SK-N-SH treated with all-trans-retinoic acid at 6 μM for 48 hours (cell line): ENCODE measurements around the gene CHTF8.

ENCODE experiments used
- ARNTL ChIP-seq: fragments of 450-650 bp; formaldehyde crosslinking; IDR thresholded peaks from 2 replicates; pipeline ENCODE4 v1.5.0; 2020; ENCODE audit warnings: low read depth, mild to moderate bottlenecking, moderate library complexity, borderline replicate concordance
- CSDC2 ChIP-seq: fragments of 250-450 bp; sonication (Bioruptor Pico); IDR thresholded peaks from 2 replicates; pipeline ENCODE4 v1.5.0; 2020; ENCODE audit warnings: mild to moderate bottlenecking, moderate library complexity
- OSR1 ChIP-seq: fragments of 250-450 bp; sonication (Bioruptor Pico); IDR thresholded peaks from 2 replicates; pipeline ENCODE4 v1.8.0; 2022; ENCODE audit warnings: moderate library complexity, mild to moderate bottlenecking, inconsistent platforms
- RARB ChIP-seq: fragments of 250-450 bp; sonication (Bioruptor Pico); IDR thresholded peaks from 2 replicates; pipeline ENCODE4 v1.8.0; 2021; ENCODE audit warnings: mild to moderate bottlenecking, moderate library complexity
- ZC3H10 ChIP-seq: fragments of 250-450 bp; sonication (Bioruptor Pico); IDR thresholded peaks from 2 replicates; pipeline ENCODE4 v1.5.1; 2021; ENCODE audit warnings: mild to moderate bottlenecking, moderate library complexity
- ZFP3 ChIP-seq: fragments of 250-450 bp; sonication (Bioruptor Pico); IDR thresholded peaks from 2 replicates; pipeline ENCODE4 v1.5.0; 2020; ENCODE audit warnings: mild to moderate bottlenecking, moderate library complexity
- ZFP30 ChIP-seq: fragments of 450-650 bp; formaldehyde crosslinking; IDR thresholded peaks from 2 replicates; pipeline ENCODE4 v1.5.0; 2022; ENCODE audit warnings: mild to moderate bottlenecking, moderate library complexity
- ZNF565 ChIP-seq: fragments of 450-650 bp; formaldehyde crosslinking; conservative IDR thresholded peaks from 2 replicates; pipeline ENCODE4 v1.5.0; 2020; ENCODE audit warnings: low read depth, mild to moderate bottlenecking, moderate library complexity
- ZNF8 ChIP-seq: fragments of 450-650 bp; formaldehyde crosslinking; IDR thresholded peaks from 2 replicates; pipeline ENCODE4 v1.5.0; 2020; ENCODE audit warnings: mild to moderate bottlenecking, moderate library complexity
- TF ChIP-seq, protein P1 (sequence below): fragments of 250-450 bp; sonication (Bioruptor Pico); IDR thresholded peaks from 2 replicates; pipeline ENCODE4 v1.8.0; 2020; ENCODE audit warnings: mild to moderate bottlenecking, moderate library complexity, borderline replicate concordance

DNA sequence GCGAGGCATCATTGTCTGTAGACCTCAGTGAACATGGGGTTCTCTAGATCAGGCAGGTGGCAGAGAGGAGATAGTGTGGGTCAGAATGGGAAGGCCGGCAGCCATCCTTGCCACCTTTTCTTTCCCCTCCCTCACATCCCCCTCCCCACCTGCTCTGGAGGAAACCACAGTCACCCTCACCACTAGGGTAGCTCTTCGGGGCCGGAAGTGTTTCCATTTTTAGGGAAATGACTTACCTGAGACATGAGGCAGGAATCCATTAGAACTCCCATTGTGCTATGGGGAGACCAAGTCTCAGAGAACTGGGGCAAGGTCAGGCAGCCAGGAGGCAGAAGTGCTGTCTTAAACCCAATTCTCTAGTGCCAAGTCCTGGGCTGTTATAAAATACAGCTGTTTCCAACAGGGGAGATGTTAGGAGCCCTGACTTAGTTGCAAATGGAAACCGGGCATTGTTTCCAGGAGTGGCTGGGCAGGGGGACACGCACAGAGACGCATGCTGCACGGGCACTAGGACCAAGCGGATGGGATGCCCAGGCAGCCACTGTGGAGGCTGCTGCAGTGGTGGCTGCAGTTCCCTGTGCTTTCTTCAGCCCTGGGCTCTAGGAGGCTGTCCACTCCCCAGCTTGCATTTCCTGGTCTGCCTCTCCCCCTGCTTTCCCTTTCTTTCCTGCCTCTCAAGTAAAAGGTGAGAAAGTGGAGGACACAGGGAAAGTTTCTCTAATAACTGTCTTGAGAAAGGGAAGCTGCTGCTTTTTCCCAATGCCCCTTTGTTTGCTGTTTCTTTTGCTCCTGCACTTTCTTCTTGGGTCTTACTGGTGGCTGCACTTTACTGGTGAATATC, 24.1 kb downstream of the CHTF8 start:
- TF ChIP-seq RARB (CRISPR knock-in tag) (no peak), ARNTL (CRISPR knock-in tag) (no peak), ZC3H10 (no peak), ZNF565 (no peak), ZFP3 (no peak), OSR1 (CRISPR knock-in tag) (no peak), ZFP30 (CRISPR knock-in tag) (no peak), CSDC2 (CRISPR knock-in tag) (no peak), ZNF8 (no peak)
- TF ChIP-seq, protein P1, sequence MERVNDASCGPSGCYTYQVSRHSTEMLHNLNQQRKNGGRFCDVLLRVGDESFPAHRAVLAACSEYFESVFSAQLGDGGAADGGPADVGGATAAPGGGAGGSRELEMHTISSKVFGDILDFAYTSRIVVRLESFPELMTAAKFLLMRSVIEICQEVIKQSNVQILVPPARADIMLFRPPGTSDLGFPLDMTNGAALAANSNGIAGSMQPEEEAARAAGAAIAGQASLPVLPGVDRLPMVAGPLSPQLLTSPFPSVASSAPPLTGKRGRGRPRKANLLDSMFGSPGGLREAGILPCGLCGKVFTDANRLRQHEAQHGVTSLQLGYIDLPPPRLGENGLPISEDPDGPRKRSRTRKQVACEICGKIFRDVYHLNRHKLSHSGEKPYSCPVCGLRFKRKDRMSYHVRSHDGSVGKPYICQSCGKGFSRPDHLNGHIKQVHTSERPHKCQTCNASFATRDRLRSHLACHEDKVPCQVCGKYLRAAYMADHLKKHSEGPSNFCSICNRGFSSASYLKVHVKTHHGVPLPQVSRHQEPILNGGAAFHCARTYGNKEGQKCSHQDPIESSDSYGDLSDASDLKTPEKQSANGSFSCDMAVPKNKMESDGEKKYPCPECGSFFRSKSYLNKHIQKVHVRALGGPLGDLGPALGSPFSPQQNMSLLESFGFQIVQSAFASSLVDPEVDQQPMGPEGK (CRISPR knock-in tag): no peak
